ENCODE data around the gene MZT1.
A peak's percentile ranks its signal among the peaks of the same experiment; 100 is the strongest.
"Not testable (repeated sequence)": the region's sequence is repeated elsewhere in the genome, so short reads cannot be mapped to it uniquely, and the experiment has no call there.

The MZT1 gene

GRCh38 chr13:72727417-72728289, at the start of gene MZT1, which contains the start of gene BORA:
TSS of gene MZT1 (minus strand) at chr13:72727629. CDS start at chr13:72727602, 27 bp downstream.
TSS of gene BORA (plus strand) at chr13:72727923. CDS start at chr13:72728941, 1,018 bp downstream.
- peak; percentile 88 for DNase-seq (ENCODE audit: low read depth)

GRCh38 chr13:72774019-72774418, 46.6 kb upstream of the MZT1 start:
- no peak for DNase-seq (ENCODE audit: low read depth)

GRCh38 chr13:72763411-72763810, 36.0 kb upstream of the MZT1 start:
- no peak for DNase-seq (ENCODE audit: low read depth)

- DNase-seq (ENCODE audit: low read depth) = no peak
These were observed 32.8 kb upstream of the MZT1 start for GRCh38 chr13:72760189-72760588.

GRCh38 chr13:72757792-72758535, 30.5 kb upstream of the MZT1 start:
- no peak for DNase-seq (ENCODE audit: low read depth)

- no peak for DNase-seq (ENCODE audit: low read depth)
These were observed 26.7 kb upstream of the MZT1 start for GRCh38 chr13:72754111-72754510.

GRCh38 chr13:72751220-72751619, 23.8 kb upstream of the MZT1 start:
- DNase-seq (ENCODE audit: low read depth) = no peak

- no peak for DNase-seq (ENCODE audit: low read depth)
These were observed 17.8 kb upstream of the MZT1 start for GRCh38 chr13:72745260-72745659.

GRCh38 chr13:72740015-72740414, 12.6 kb upstream of the MZT1 start:
- DNase-seq (ENCODE audit: low read depth) = no peak

GRCh38 chr13:72737033-72737432, 9.6 kb upstream of the MZT1 start:
- DNase-seq (ENCODE audit: low read depth) = no peak

GRCh38 chr13:72728290-72728605, 819 bp upstream of the MZT1 start:
- no peak for DNase-seq (ENCODE audit: low read depth)

GRCh38 chr13:72726726-72727416, 558 bp downstream of the MZT1 start:
- peak; percentile 30 for DNase-seq (ENCODE audit: low read depth)

- DNase-seq (ENCODE audit: low read depth) = not testable (repeated sequence)
These were observed 1.2 kb downstream of the MZT1 start for GRCh38 chr13:72726185-72726584.

GRCh38 chr13:72716776-72717175, 10.7 kb downstream of the MZT1 start:
- DNase-seq (ENCODE audit: low read depth) = no peak

- no peak for DNase-seq (ENCODE audit: low read depth)
These were observed 26.9 kb downstream of the MZT1 start for GRCh38 chr13:72700509-72700908.

GRCh38 chr13:72698164-72698563, 29.3 kb downstream of the MZT1 start:
- no peak for DNase-seq (ENCODE audit: low read depth)

GRCh38 chr13:72696579-72696978, 30.9 kb downstream of the MZT1 start:
- no peak for DNase-seq (ENCODE audit: low read depth)

- no peak for DNase-seq (ENCODE audit: low read depth)
These were observed 33.1 kb downstream of the MZT1 start for GRCh38 chr13:72694314-72694713.

- no peak for DNase-seq (ENCODE audit: low read depth)
These were observed 33.6 kb downstream of the MZT1 start for GRCh38 chr13:72693832-72694231.

- DNase-seq (ENCODE audit: low read depth) = no peak
These were observed 34.4 kb downstream of the MZT1 start for GRCh38 chr13:72692884-72693514.

- no peak for DNase-seq (ENCODE audit: low read depth)
These were observed 38.2 kb downstream of the MZT1 start for GRCh38 chr13:72689181-72689696.

- DNase-seq (ENCODE audit: low read depth) = no peak
These were observed 40.7 kb downstream of the MZT1 start for GRCh38 chr13:72686766-72687165.

All from T-helper 22 cell (primary cell).